Right lobe of liver (tissue), 6 donors: ENCODE results near the gene BLM. TPM values are rescaled to one million over a fixed set of nuclear protein-coding genes. Genes with fewer than 3 reads are reported as not detected.

ENCODE experiments used
- ATAC-seq, 4 donors: fragments of 200-7000 bp; cut with Tn5 transposase; one replicate each; pipeline ENCODE4 v1.9.1; 2020; ENCODE audit warnings: mild to moderate bottlenecking in 4 of 4, moderate library complexity in 4 of 4
- DNase-seq, 3 donors: peaks; one replicate each; pipeline ENCODE4 v3.0.0-alpha.2; 2020
- H3K27ac ChIP-seq, 3 donors: fragments of 200-600 bp; one replicate each; pipeline ENCODE4 v1.8.0; 2022
- H3K27me3 ChIP-seq, 2 donors: fragments of 200-600 bp; one replicate each; pipeline ENCODE4 v1.8.0; 2022
- H3K36me3 ChIP-seq, 4 donors: fragments of 200-600 bp; sonication (generic) in 1 of 4; one replicate each; pipeline versions ENCODE4 v1.5.1 to v1.8.0; 2017 to 2022; ENCODE audit warnings: control low read depth in 1 of 4
- H3K4me1 ChIP-seq, 4 donors: fragments of 200-600 bp; sonication (generic) in 1 of 4; one replicate each; pipeline versions ENCODE4 v1.5.1 to v1.8.0; 2017 to 2022; ENCODE audit warnings: control low read depth in 1 of 4
- H3K4me3 ChIP-seq, 3 donors: fragments of 200-600 bp; one replicate each; pipeline ENCODE4 v1.8.0; 2022
- H3K9me3 ChIP-seq, 4 donors: fragments of 200-600 bp; sonication (generic) in 1 of 4; one replicate each; pipeline versions ENCODE4 v1.5.1 to v1.8.0; 2017 to 2022; ENCODE audit warnings: control low read depth in 1 of 4
- POLR2A ChIP-seq: fragments of 450-650 bp; IDR thresholded peaks from one replicate; pipeline ENCODE4 v1.6.1; 2017; ENCODE audit warnings: antibody characterized with exemption, mild to moderate bottlenecking
- WGBS: methylation state at CpG from one replicate; pipeline ENCODE4 v1.1.6; 2018; ENCODE audit warnings: low coverage, low lambda C conversion rate; ENCODE audit not compliant: insufficient coverage; ENCODE audit errors: missing lambda C conversion rate; 5-methylcytosine and 5-hydroxymethylcytosine counted together
- intact Hi-C, 2 donors: fragments of 100-400 bp; cut with DNase I; formaldehyde crosslinking; loops; one replicate each; pipeline versions ENCODE4 v1.11.2 to v1.14.1; 2022
- total RNA-seq, 6 experiments: library from RNA; depleted of rRNA in 2 of 6; stranded (reverse); fragments of >200 nt in 2 of 6; fragmentation: NEBNext Ultra II Directional in 3 of 6; extraction: Animal tissue kit (Norgen Biotek cat#: 25700) in 3 of 6; gene quantifications; one replicate each; pipeline versions ENCODE4 v1.1.0 to v1.2.4, GENCODE V29; 2016 to 2023
- TF ChIP-seq, protein P1 (sequence below), 4 donors: fragments of 200-600 bp in 3 of 4; fragments of 450-650 bp in 1 of 4; IDR thresholded peaks; one replicate each; pipeline versions ENCODE4 v1.5.1 to v1.8.0; 2016 to 2022; ENCODE audit warnings: antibody characterized with exemption in 4 of 4, mild to moderate bottlenecking in 2 of 4
- donor health status: DM: no; HTN: yes; CAD: no.
- donor health status: DM: no; HTN: no; CAD: no.
- donor health status: DM: no; HTN: no; CAD: no.
- donor health status: DM: no; HTN: yes; CAD: no.
- donor health status: DM: no; HTN: yes; CAD: no.

Gene BLM
- total RNA-seq, 6 experiments from 2014 or later: 0.20 to 2.3 (median 0.45) TPM

DNA sequence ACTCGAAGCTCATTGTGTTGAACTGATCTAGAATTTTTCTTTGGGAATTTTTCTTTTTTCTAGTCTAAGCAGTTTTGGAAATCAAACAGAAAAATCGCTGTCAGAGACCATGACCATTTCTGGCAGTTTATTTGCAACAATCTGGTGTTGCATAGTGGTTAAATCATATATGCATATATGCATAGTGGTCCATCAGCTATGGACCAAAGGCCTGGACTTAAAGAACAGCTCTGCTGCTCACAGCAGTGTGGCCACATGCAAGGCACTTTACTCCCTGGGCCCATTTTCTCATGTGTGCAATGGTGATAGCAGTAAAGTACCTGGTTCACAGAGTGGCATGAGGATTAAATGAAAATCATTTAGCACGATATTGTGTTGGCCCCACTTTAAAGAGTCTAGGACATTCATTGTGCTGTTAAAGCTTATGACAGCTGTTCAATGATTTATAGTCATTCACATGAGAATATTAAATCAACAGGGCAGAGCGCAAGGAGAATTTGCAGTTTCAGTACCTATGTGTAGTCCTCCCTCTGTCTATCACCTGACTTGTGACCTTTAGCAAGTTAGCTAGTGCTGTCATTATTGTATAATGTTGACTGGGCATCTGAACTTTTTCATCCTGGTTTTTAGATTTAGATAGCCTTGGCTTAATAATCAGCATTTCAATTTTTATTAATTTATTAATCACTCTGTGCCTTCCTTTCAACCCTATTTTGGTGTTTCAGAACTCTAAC is 46.4 kb downstream of the BLM start:
- intact Hi-C loops: no loop called here
- ATAC-seq (peak in 3 of 4 donors; percentile 42 to 64 (median 43)), DNase-seq (no peak)
- Histone ChIP-seq H3K27ac (no peak overlapping the region), H3K9me3 (no peaks in the 10 kb centered on the region), H3K36me3 (no peaks in the 10 kb centered on the region), H3K4me3 (no peak overlapping the region), H3K27me3 (no peaks in the 10 kb centered on the region), H3K4me1 (no peaks in the 10 kb centered on the region)
- TF ChIP-seq, protein P1, sequence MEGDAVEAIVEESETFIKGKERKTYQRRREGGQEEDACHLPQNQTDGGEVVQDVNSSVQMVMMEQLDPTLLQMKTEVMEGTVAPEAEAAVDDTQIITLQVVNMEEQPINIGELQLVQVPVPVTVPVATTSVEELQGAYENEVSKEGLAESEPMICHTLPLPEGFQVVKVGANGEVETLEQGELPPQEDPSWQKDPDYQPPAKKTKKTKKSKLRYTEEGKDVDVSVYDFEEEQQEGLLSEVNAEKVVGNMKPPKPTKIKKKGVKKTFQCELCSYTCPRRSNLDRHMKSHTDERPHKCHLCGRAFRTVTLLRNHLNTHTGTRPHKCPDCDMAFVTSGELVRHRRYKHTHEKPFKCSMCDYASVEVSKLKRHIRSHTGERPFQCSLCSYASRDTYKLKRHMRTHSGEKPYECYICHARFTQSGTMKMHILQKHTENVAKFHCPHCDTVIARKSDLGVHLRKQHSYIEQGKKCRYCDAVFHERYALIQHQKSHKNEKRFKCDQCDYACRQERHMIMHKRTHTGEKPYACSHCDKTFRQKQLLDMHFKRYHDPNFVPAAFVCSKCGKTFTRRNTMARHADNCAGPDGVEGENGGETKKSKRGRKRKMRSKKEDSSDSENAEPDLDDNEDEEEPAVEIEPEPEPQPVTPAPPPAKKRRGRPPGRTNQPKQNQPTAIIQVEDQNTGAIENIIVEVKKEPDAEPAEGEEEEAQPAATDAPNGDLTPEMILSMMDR (IDR thresholded peaks at IDR 0.05): no peak
- TF ChIP-seq POLR2A: no peak
- 82% methylated on average over 4 of the region's 4 CpGs for WGBS

DNA sequence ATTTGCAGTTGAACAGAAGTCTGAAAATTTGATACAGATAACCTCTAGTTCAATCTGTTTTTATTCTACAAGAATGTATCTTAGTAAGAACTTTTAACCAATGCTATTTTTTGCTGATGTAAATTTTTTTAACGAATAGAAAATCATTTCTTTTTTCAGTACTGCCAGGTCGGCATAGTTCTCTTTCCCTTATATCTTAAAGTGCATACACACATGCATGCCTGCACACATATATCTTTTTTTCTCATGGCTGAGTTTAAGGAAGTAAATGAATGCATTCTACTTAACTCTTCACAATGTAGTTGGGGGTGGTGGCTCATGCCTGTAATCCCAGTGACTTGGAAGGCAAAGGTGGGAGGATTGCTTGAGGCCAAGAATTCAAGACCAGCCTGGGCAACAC is 48.4 kb downstream of the BLM start:
- TF ChIP-seq, protein P1 (IDR thresholded peaks at IDR 0.05): no peak
- no peak for TF ChIP-seq POLR2A
- WGBS: 70% methylated on average over 2 of the region's 2 CpGs
- intact Hi-C loops: no loop called here
- Histone ChIP-seq H3K9me3 (no peaks in the 10 kb centered on the region), H3K27me3 (no peaks in the 10 kb centered on the region), H3K36me3 (no peaks in the 10 kb centered on the region), H3K4me1 (no peaks in the 10 kb centered on the region), H3K4me3 (no peak overlapping the region), H3K27ac (no peak overlapping the region)
- ATAC-seq (no peak), DNase-seq (no peak)

DNA sequence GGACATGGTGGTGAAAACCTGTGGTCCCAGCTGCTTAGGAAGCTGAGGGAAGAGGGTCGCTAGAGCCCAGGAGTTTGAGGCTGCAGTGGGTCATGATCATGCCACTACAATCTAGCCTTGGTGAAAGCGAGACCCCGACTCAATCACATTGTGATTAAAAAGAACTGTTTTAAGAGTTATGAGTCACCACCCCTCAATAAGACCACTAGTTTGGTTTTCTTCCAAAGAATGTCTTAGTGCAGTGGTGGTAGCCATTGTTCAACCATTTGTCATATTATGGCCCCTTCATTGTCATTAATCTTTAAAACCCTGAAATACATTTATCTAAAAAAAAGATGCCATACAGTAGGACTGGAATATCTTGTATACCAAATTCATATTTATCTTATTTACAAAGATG is 48.8 kb downstream of the BLM start:
- ATAC-seq: no peak
- DNase-seq: no peak
- no peak overlapping the region for H3K4me3 ChIP-seq
- intact Hi-C loops: no loop called here
- H3K36me3 ChIP-seq: no peaks in the 10 kb centered on the region
- no peak overlapping the region for H3K27ac ChIP-seq
- no peaks in the 10 kb centered on the region for H3K4me1 ChIP-seq
- WGBS: 100% methylated on average over 3 of the region's 3 CpGs
- H3K9me3 ChIP-seq: no peaks in the 10 kb centered on the region
- no peaks in the 10 kb centered on the region for H3K27me3 ChIP-seq
- TF ChIP-seq POLR2A: no peak
- TF ChIP-seq, protein P1 (IDR thresholded peaks at IDR 0.05): no peak

DNA sequence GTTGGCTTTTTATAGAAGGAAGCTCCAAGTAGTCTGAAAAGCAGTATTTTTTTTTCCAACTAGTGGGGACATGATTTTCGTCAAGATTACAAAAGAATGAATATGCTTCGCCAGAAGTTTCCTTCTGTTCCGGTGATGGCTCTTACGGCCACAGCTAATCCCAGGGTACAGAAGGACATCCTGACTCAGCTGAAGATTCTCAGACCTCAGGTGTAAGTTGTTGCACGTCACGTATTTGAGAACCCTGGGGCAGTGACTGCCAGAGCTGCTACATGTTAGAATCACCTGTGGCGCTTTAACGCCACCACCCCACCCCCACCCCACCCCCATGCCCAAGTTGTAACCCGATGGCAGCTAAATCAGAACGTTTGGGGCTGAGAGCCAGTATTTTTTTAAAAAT is 52.2 kb downstream of the BLM start:
- ATAC-seq (no peak), DNase-seq (no peak)
- Histone ChIP-seq H3K4me3 (no peak overlapping the region), H3K4me1 (no peaks in the 10 kb centered on the region), H3K36me3 (no peaks in the 10 kb centered on the region), H3K9me3 (no peaks in the 10 kb centered on the region), H3K27ac (no peak overlapping the region), H3K27me3 (no peaks in the 10 kb centered on the region)
- intact Hi-C loops: no loop called here
- no peak for TF ChIP-seq POLR2A
- TF ChIP-seq, protein P1 (IDR thresholded peaks at IDR 0.05): no peak
- 92% methylated on average over 10 of the region's 10 CpGs for WGBS
